ENCODE measurements around the gene COTL1. TPM values are rescaled to one million over a fixed set of nuclear protein-coding genes. Genes with fewer than 3 reads are reported as not detected.

COTL1 gene
- total RNA-seq, 1 donor from 2014 or later, result 37.6 TPM

DNA sequence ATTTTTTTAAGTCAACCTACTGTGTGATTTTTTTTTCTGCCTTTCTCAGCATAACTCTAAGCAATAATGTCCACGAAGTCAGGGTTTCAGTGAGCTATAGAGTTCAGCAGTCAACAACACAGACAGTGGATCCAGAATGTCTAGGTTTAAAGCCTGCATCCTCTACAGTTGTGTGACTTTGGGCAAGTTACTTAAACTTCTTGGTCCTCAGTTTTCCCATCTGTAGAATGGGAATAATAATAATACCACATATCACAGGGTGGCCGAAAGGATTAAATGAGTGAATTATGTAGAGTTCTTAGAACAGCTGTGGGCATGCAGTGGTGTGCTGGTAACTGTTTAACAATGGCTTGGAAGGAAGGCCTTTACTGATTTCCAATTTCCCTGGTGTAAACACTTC, 74.6 kb downstream of the COTL1 start:
- H3K27ac Mint-ChIP-seq, result no peak overlapping the region
- no peaks in the 10 kb centered on the region for H3K36me3 Mint-ChIP-seq (ENCODE audit: insufficient read depth)
- TF ChIP-seq, protein P1, sequence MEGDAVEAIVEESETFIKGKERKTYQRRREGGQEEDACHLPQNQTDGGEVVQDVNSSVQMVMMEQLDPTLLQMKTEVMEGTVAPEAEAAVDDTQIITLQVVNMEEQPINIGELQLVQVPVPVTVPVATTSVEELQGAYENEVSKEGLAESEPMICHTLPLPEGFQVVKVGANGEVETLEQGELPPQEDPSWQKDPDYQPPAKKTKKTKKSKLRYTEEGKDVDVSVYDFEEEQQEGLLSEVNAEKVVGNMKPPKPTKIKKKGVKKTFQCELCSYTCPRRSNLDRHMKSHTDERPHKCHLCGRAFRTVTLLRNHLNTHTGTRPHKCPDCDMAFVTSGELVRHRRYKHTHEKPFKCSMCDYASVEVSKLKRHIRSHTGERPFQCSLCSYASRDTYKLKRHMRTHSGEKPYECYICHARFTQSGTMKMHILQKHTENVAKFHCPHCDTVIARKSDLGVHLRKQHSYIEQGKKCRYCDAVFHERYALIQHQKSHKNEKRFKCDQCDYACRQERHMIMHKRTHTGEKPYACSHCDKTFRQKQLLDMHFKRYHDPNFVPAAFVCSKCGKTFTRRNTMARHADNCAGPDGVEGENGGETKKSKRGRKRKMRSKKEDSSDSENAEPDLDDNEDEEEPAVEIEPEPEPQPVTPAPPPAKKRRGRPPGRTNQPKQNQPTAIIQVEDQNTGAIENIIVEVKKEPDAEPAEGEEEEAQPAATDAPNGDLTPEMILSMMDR (IDR thresholded peaks at IDR 0.05; ENCODE audit: unreplicated experiment), result no peak
- DNase-seq (ENCODE audit: low spot score, unreplicated experiment), result no peak
- no peaks in the 10 kb centered on the region for H3K27me3 Mint-ChIP-seq
- no peaks in the 10 kb centered on the region for H3K9me3 Mint-ChIP-seq (ENCODE audit: low read depth)
- no peak overlapping the region for H3K4me3 Mint-ChIP-seq (ENCODE audit: low read depth)
- peaks cover 5% of the 10 kb centered on the region for H3K4me1 Mint-ChIP-seq (ENCODE audit: low read depth)

DNA sequence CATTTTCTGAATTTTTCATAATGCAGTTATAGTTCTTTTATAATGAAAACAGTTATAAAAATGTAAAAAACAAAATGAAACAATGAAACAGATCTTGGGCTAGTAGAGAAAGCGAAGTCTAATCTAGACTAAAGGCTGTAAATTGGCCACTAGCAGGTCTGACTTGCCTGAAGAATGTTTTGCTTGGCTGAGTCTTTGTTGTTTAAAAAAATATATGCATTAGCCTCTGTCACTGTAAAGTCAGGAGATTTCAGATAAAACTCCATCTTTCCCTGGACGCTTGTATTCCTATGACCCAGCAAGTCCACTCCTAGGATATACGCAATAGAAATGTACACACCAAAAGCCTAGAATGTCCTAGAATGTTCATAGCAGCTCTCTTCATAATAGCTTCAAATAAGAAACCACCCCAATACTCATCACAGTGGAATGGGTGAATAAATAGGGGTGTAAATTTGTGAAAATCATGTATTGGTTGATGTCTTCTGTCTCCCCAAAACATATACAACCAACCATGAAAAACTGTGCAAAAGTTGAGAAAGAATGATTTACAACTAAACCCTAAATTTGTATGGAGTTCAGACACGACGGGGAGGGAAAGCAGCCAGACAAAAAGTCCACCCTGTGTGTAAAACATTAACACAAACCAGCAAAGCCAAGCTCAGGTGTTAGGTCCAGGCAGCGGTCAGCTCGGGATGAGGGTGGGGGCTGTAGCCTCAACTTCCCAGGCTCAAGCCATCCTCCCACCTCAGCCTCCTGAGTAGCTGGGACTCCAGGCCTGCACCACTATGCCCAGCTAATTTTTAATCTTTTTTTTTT, 75.7 kb downstream of the COTL1 start:
- no peaks in the 10 kb centered on the region for H3K27me3 Mint-ChIP-seq
- H3K4me3 Mint-ChIP-seq (ENCODE audit: low read depth), result no peak overlapping the region
- no peaks in the 10 kb centered on the region for H3K36me3 Mint-ChIP-seq (ENCODE audit: insufficient read depth)
- peaks cover 10% of the 10 kb centered on the region for H3K4me1 Mint-ChIP-seq (ENCODE audit: low read depth)
- DNase-seq (ENCODE audit: low spot score, unreplicated experiment), result no peak
- H3K27ac Mint-ChIP-seq, result no peak overlapping the region
- TF ChIP-seq, protein P1 (IDR thresholded peaks at IDR 0.05; ENCODE audit: unreplicated experiment), result no peak
- H3K9me3 Mint-ChIP-seq (ENCODE audit: low read depth), result no peaks in the 10 kb centered on the region

DNA sequence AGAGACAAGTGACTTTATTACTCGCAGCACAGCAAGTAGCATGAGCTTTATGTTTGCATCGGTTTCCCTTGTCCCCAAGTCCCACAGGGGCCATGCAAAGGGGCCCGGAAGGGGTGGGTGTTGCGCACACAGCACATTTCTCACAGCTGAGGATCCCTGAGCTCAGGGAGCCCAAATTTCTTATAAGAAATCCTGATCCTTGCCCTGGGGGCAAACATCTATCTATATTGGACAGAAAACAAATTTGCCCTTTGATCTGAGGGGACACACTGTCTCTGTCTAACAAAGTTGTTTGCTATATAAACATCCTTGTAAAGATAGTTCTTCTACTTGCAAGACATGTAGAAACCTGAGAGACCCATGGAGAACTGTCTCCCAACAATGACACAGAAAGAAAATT, 77.7 kb downstream of the COTL1 start:
- no peaks in the 10 kb centered on the region for H3K36me3 Mint-ChIP-seq (ENCODE audit: insufficient read depth)
- no peaks in the 10 kb centered on the region for H3K9me3 Mint-ChIP-seq (ENCODE audit: low read depth)
- H3K4me3 Mint-ChIP-seq (ENCODE audit: low read depth), result no peak overlapping the region
- no peak for DNase-seq (ENCODE audit: low spot score, unreplicated experiment)
- H3K4me1 Mint-ChIP-seq (ENCODE audit: low read depth), result peaks cover 10% of the 10 kb centered on the region
- TF ChIP-seq, protein P1 (IDR thresholded peaks at IDR 0.05; ENCODE audit: unreplicated experiment), result no peak
- H3K27ac Mint-ChIP-seq, result no peak overlapping the region
- H3K27me3 Mint-ChIP-seq, result no peaks in the 10 kb centered on the region

DNA sequence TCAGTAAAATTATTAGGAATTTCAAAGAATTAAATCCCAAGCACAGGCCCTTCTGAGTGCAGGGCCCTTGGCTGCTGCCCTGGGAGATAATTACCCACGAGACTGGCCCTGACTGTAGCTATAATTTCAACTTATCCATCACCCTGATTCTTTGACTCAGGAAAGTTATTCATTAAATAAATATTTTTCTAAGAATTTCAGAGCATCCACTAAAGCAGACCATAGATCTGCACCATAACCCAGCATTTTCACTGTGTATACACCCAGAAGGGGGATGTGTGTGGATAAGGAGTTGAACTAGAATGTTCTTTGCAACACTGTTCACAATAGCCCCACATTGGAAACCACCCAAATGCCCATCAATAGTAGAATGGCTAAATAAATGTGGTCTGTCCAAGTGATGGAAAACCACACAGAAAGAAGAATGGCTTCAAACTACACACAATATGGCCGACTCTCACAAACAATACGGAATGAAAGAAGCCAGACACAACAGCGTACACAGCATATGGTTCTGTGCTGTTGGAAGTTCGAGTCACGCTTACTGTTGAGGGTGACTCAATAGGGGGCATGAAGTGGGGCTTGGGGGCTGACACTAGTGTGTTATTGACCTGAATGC, 79.5 kb downstream of the COTL1 start:
- Mint-ChIP-seq H3K27ac (peak overlapping the region; percentile 37), H3K27me3 (no peaks in the 10 kb centered on the region), H3K4me3 (ENCODE audit: low read depth) (no peak overlapping the region), H3K9me3 (ENCODE audit: low read depth) (no peaks in the 10 kb centered on the region), H3K4me1 (ENCODE audit: low read depth) (peaks cover 8% of the 10 kb centered on the region), H3K36me3 (ENCODE audit: insufficient read depth) (no peaks in the 10 kb centered on the region)
- TF ChIP-seq, protein P1 (IDR thresholded peaks at IDR 0.05; ENCODE audit: unreplicated experiment), result no peak
- no peak for DNase-seq (ENCODE audit: low spot score, unreplicated experiment)

DNA sequence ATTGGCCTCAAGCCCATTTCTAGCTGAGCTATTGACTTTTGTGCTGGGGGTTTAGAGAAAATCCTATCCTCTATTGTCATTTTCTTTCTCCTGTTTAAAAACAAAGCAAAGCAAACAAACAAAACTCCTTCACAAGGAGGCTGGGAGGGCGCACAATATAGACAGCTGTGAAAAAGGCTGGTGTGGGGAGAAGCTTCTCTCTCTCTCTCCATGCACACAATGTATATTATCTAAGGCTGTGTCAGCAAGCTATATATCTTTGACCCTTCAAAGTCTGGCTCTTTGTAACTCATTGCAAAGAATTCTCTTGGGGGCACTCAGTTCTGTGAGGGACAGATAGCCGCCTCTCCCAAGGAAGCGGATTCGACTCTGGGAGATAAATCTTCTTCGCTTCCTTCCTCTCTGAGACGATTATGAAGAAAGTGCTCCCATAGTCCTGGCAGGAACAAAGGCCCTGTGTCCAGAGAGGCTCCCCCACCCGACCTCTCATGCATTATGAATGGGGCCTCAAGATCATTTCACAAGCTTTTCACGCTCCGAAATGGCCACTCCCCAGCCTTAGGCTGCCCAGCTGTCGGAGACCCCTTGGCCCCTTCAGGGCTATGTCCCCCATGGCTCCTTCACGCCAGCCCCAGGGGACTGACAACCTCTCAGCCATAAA, 80.3 kb downstream of the COTL1 start:
- Mint-ChIP-seq H3K27ac (peak overlapping the region; percentile 37), H3K9me3 (ENCODE audit: low read depth) (no peaks in the 10 kb centered on the region), H3K27me3 (no peaks in the 10 kb centered on the region), H3K4me3 (ENCODE audit: low read depth) (no peak overlapping the region), H3K36me3 (ENCODE audit: insufficient read depth) (no peaks in the 10 kb centered on the region), H3K4me1 (ENCODE audit: low read depth) (peaks cover 8% of the 10 kb centered on the region)
- DNase-seq (ENCODE audit: low spot score, unreplicated experiment), result no peak
- TF ChIP-seq, protein P1 (IDR thresholded peaks at IDR 0.05; ENCODE audit: unreplicated experiment), result no peak
